Ascending aorta (tissue), 2 donors: ENCODE results near the gene ZNF500. TPM values are rescaled to one million over a fixed set of nuclear protein-coding genes. Genes with fewer than 3 reads are reported as not detected.

ENCODE experiments used
- DNase-seq, 2 donors: peaks; one replicate each; pipeline ENCODE4 v3.0.0-alpha.2; 2019; ENCODE audit warnings: low spot score in 2 of 2
- H3K27ac ChIP-seq, 2 donors: fragments of 200-600 bp; sonication (generic); one replicate each; pipeline ENCODE4 v1.5.1; 2016 to 2017; ENCODE audit warnings: mild to moderate bottlenecking in 1 of 2
- H3K27me3 ChIP-seq: fragments of 200-600 bp; sonication (generic); one replicate; pipeline ENCODE4 v1.5.1; 2017
- H3K36me3 ChIP-seq, 2 donors: fragments of 200-600 bp; sonication (generic); one replicate each; pipeline ENCODE4 v1.5.1; 2016
- H3K4me1 ChIP-seq, 2 donors: fragments of 200-600 bp; sonication (generic); one replicate each; pipeline ENCODE4 v1.5.1; 2016 to 2017; ENCODE audit warnings: mild to moderate bottlenecking in 1 of 2
- H3K4me3 ChIP-seq, 2 donors: fragments of 200-600 bp; sonication (generic); one replicate each; pipeline ENCODE4 v1.5.1; 2016 to 2017; ENCODE audit warnings: mild to moderate bottlenecking in 1 of 2
- H3K9me3 ChIP-seq, 2 donors: fragments of 200-600 bp; sonication (generic); one replicate each; pipeline ENCODE4 v1.5.1; 2016
- CTCF ChIP-seq, 3 experiments: fragments of 200-600 bp in 2 of 3; fragments of 450-650 bp in 1 of 3; sonication (generic) in 2 of 3; IDR thresholded peaks; one replicate each; pipeline ENCODE4 v1.5.1; 2016 to 2019; ENCODE audit warnings: antibody characterized with exemption in 3 of 3, mild to moderate bottlenecking in 1 of 3, moderate library complexity in 1 of 3
- intact Hi-C: fragments of 100-400 bp; cut with DNase I; formaldehyde crosslinking; loops from one replicate; pipeline ENCODE4 v1.15.1; 2023
- total RNA-seq: library from RNA; depleted of rRNA; stranded (reverse); fragments of >200 nt; gene quantifications from one replicate; pipeline ENCODE4 v1.1.0, GENCODE V29; 2016

Gene ZNF500
- total RNA-seq, 1 donor from 2014 or later: 13.7 TPM

DNA sequence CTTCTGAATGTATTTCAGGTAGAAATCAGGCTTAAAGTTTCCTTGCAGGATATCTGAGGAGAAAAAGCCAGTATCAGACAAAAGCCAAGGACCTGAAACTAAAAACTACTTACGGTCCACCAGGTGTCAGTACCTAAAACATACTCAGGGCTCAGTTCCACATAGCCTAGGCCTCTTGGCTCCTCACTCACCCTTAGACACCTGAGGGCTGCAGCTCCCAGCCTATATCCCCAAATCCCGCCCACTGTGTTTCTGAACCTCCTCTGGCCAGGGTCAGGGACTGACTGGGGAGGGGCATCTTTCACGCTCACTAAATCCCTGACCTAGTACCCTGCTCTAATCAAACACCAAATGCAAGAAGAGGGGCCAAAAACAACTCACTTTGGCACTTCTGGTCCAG is 44.3 kb upstream of the ZNF500 start:
- no peak for DNase-seq
- Histone ChIP-seq H3K4me1 (no peaks in the 10 kb centered on the region), H3K27me3 (no peaks in the 10 kb centered on the region), H3K36me3 (peaks cover 68 to 93% of the 10 kb centered on the region in 2 donors), H3K4me3 (no peak overlapping the region), H3K27ac (no peak overlapping the region), H3K9me3 (no peaks in the 10 kb centered on the region)
- intact Hi-C loops: no loop called here
- TF ChIP-seq CTCF (IDR thresholded peaks at IDR 0.05): no peak

DNA sequence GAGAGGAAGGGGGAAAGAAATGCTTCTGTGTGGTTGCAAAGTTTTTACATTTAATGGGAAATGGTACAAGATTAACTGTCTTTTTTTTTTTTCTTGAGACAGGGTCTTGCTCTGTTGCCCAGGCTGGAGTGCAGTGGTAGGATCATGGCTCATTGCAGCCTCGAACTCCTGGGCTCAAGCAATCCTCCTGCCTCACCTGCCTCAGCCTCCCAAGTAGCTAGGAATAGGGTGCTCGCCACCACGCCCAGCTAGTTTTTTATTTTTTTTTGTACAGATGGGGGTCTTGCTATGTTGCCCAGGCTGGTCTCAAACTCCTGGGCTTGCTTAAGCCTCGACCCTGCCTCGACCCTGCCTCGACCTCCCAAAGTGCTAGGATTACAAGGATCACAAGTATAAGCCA is 39.3 kb upstream of the ZNF500 start:
- Histone ChIP-seq H3K4me1 (peaks cover 3 to 7% of the 10 kb centered on the region in 2 donors), H3K36me3 (peaks cover 37 to 65% of the 10 kb centered on the region in 2 donors), H3K27ac (no peak overlapping the region), H3K27me3 (no peaks in the 10 kb centered on the region), H3K4me3 (no peak overlapping the region), H3K9me3 (no peaks in the 10 kb centered on the region)
- intact Hi-C loops: no loop called here
- no peak for TF ChIP-seq CTCF (IDR thresholded peaks at IDR 0.05)
- no peak for DNase-seq

DNA sequence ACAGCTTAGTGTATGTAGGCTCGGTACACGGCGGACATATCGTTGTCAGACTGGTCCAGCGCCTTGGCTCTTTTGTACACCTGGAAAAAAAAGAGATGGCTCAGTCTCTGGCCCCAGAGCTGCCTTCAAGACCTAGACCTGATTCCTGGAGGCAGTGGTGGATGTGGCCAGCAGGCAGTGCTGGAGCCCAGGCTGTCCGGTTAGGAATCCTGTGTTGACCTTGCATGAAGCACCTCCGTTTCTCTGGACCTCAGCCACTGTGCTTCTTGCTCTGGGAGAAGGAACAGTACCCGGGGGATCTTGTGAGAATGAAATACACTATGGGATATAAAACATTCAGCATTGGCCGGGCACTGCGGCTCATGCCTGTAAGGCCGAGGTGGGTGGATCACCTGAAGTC is 38.3 kb upstream of the ZNF500 start:
- intact Hi-C loops: no loop called here
- Histone ChIP-seq H3K9me3 (no peaks in the 10 kb centered on the region), H3K4me1 (peaks cover 4 to 9% of the 10 kb centered on the region in 2 donors), H3K4me3 (no peak overlapping the region), H3K27ac (no peak overlapping the region), H3K27me3 (no peaks in the 10 kb centered on the region), H3K36me3 (peaks cover 29 to 56% of the 10 kb centered on the region in 2 donors)
- TF ChIP-seq CTCF (IDR thresholded peaks at IDR 0.05): no peak
- no peak for DNase-seq

GRCh38 chr16:4803898-4804762 is 37.2 kb upstream of the ZNF500 start:
- Histone ChIP-seq H3K36me3 (peaks cover 21 to 46% of the 10 kb centered on the region in 2 donors), H3K9me3 (no peaks in the 10 kb centered on the region), H3K4me3 (no peak overlapping the region), H3K27me3 (no peaks in the 10 kb centered on the region), H3K4me1 (peaks cover 4 to 9% of the 10 kb centered on the region in 2 donors), H3K27ac (no peak overlapping the region)
- intact Hi-C loops: loop anchor here (2.0 kb wide), 3 partner anchors 43 to 153 kb away; partner anchors contain the start of genes ANKS3, DNAAF8, GLYR1 and UBN1
- TF ChIP-seq CTCF (IDR thresholded peaks at IDR 0.05): no peak
- no peak for DNase-seq

DNA sequence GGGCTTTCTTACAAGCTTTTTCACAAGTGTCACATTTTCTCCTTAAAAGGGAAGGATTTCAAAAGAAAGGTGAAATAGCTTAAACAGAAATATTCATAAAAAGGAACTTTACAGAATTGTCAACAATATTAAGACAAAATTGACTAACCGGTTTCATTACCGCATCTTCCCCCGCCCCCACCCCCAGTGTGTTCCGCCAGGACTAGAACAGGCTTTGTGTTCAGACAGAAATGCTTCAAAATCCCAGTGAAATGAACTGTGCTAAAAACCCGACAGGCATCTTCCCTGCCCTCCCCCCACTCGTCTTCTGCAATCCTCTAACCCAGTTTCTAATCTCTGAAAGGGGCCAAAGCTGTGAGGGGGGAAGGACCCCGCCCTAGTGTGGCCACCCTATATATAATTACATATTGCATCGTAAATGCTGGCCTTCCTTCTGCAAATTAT is 36.5 kb upstream of the ZNF500 start:
- no peak for DNase-seq
- intact Hi-C loops: loop anchor here (2.0 kb wide), 3 partner anchors 43 to 153 kb away; partner anchors contain the start of genes ANKS3, DNAAF8, GLYR1 and UBN1
- Histone ChIP-seq H3K27ac (no peak overlapping the region), H3K27me3 (no peaks in the 10 kb centered on the region), H3K9me3 (no peaks in the 10 kb centered on the region), H3K4me3 (peak overlapping the region in 1 of 2 donors; percentile 78), H3K36me3 (peaks cover 20 to 42% of the 10 kb centered on the region in 2 donors), H3K4me1 (peaks cover 4 to 9% of the 10 kb centered on the region in 2 donors)
- TF ChIP-seq CTCF (IDR thresholded peaks at IDR 0.05): no peak
